CD4-positive, alpha-beta T cell treated with Interferon alpha-2 for 1 hour (primary cell): ENCODE measurements around the gene RPS6KC1.
A peak's percentile ranks its signal among the peaks of the same experiment; 100 is the strongest.
"Not testable (repeated sequence)": the region's sequence is repeated elsewhere in the genome, so short reads cannot be mapped to it uniquely, and the experiment has no call there.

Experiments
- DNase-seq, 2 donors: peaks; one replicate each; pipeline ENCODE4 v3.0.0-alpha.2; 2020 to 2022

The RPS6KC1 gene

DNA sequence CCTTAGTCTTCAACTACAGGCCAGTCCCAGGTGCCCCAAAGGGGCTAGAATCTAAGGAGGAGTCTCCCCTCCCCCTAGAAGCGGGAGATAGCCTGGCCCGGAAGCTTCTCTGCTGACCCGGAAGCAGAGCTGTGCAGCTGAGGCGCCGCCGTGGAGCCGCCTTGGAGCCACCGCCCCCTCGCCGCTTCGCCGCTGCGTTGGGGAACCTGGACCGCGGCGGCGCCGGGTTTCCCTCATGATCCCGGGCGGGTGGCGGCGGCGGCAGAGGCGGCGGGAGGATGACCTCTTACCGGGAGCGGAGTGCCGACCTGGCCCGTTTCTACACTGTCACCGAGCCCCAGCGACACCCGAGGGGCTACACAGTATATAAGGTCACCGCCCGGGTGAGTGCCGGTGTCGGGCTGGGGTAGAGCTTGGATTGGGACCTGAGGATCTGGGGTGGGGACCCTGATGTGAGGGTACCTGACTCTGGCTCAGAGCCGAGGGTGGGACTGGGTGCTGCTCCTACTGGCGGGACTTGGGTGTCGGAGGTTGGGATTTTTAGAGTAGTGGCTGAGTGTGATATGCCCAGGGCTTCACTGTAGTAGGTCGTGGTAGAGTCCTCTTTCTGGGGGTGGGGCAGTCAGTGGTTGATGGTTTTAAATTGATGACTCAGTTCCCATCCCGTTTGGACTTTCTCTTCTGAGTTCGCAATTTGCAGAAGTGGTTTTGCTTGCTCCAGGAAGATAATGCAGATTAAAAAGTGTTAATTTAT, at the start of gene RPS6KC1:
RPS6KC1 (plus strand) TSS at position 115 of the 754 bp plus-strand sequence; CDS start at position 279, 164 bp downstream.
- DNase-seq, result peak; percentile 75 to 83

- DNase-seq, result no peak
These were observed 47.8 kb upstream of the RPS6KC1 start for GRCh38 chr1:213003256-213003655.

- peak in 1 of 2 donors; percentile 12 for DNase-seq
These were observed 42.5 kb upstream of the RPS6KC1 start for GRCh38 chr1:213008564-213008963.

DNA sequence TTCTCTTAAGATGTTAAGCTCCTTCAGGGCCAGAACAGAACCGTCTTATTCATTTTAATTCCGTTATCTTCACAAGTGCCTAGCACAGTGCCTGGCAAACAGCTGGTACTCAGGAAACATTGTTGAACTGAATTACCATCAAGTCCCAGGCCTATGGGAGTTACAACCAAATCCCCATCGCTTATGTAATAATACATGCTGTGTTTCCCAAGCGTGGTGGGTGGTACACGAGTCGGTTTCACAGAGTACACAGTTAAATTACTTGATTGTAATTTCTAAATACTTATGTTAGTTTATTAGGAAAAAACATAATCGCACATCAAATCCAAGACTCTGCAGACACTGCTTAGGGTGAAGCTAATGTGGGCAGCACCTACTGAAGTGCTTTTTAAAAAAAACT, 36.4 kb upstream of the RPS6KC1 start:
- DNase-seq, result peak in 1 of 2 donors; percentile 5

DNA sequence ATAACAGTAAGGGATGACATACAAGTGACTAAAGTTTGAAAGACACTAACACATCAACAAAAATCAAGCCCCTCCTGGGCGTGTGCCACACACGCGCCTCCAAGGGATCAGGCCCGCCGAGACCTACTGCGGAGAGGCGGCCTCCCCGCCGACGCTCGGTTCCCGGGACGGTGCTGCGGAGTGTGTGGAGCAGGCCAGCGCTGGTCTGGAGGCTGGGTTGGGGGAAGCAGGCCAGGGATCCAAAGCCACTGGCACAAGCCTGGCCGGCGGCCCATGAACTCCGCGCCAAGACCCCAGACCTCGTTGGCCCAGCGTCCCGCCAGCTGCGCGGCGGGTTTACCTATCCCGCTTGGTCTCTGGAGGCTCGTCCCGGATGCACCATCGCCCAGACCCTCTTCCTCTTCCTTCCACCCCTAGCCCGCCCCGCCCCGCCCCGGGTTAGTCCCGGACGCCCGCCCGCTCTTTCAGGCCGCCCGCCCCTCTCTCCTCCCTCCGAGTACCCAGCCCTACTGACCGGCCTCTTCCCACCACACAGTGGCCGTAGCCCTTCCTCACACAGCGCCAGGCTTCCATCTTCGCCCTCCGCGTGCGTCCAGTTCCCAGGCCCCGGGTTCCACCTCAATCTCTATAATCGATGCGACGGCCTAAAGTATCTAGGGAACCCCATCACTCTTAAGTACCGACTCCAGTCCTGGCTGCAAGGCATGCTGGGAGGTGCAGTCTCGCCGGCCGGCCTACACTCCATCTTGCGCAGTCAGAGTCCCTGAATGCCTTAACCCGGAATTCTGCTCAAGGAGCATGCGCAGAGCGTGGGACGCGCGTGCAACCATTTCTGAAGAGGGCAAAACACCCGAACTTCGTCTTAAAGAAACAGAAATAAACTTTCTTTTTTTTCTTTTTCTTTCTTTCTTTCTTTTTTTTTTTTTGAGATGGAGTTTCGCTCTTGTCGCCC, 35.7 kb upstream of the RPS6KC1 start, which contains the start of gene ANGEL2:
ANGEL2 (minus strand) TSS at position 769 of the 952 bp plus-strand sequence; CDS start at position 573, 196 bp downstream.
- peak; percentile 96 to 97 for DNase-seq

GRCh38 chr1:213017447-213018273, 33.4 kb upstream of the RPS6KC1 start:
- no peak for DNase-seq

GRCh38 chr1:213019450-213019849, 31.6 kb upstream of the RPS6KC1 start:
- DNase-seq, result no peak

DNA sequence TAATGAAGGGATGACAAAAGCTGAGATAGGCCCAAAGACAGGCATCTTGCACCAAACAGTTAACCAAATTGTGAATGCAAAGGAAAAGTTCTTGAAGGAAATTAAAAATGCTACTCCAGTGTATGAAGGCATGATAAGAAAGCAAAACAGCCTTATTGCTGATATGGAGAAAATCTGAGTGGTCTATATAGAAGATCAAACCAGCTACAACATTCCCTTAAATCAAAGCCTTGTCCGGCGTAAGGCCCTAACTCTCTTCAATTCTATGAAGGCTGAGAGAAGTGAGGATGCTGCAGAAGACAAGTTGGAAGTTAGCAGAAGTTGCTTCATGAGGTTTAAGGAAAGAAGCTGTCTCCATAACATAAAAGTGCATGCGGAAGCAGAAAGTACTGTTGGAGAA, 31.0 kb upstream of the RPS6KC1 start:
- DNase-seq, result no peak

GRCh38 chr1:213027024-213027423, 24.0 kb upstream of the RPS6KC1 start:
- DNase-seq, result not testable (repeated sequence)

- DNase-seq, result no peak
These were observed 18.4 kb upstream of the RPS6KC1 start for GRCh38 chr1:213032651-213033050.

DNA sequence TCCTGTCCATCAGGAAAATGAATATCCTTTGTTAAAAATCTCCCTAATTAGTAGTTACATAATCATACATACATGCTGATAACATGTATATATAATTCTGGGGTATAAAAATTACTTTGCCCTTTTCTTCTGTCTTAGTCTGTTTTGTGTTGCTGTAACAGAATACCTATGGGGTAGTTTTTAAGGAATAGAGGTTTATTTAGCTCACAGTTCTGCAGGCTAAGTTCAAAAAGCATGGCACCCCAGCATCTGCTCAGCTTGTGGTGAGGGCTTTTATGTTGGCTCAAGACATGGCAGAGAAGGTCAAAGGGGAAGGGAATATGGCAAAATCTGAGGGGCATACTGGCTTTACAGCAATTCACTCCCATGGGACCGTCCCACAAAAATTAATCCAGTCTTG, 16.3 kb upstream of the RPS6KC1 start:
- no peak for DNase-seq

DNA sequence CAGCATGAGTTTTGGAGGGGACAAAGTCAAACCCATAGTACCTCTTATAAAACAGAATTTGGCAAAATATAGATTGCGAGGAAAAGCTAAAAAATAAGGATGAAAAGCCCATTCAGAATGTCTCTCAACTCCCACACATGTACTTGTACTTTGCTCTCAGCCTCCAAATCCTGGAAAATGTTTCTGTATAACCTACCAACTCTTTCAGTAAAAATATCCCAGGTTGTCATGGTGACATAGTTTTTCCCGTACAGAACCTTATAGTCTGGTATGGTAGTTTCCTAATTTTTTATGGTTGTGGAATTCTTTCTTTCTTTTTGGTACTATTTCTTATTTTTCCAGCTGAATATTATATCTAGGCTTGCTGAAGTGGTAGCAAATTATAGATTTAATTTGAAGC, 15.5 kb upstream of the RPS6KC1 start:
- DNase-seq, result no peak

- DNase-seq, result no peak
These were observed 9.6 kb upstream of the RPS6KC1 start for GRCh38 chr1:213041443-213041842.

DNA sequence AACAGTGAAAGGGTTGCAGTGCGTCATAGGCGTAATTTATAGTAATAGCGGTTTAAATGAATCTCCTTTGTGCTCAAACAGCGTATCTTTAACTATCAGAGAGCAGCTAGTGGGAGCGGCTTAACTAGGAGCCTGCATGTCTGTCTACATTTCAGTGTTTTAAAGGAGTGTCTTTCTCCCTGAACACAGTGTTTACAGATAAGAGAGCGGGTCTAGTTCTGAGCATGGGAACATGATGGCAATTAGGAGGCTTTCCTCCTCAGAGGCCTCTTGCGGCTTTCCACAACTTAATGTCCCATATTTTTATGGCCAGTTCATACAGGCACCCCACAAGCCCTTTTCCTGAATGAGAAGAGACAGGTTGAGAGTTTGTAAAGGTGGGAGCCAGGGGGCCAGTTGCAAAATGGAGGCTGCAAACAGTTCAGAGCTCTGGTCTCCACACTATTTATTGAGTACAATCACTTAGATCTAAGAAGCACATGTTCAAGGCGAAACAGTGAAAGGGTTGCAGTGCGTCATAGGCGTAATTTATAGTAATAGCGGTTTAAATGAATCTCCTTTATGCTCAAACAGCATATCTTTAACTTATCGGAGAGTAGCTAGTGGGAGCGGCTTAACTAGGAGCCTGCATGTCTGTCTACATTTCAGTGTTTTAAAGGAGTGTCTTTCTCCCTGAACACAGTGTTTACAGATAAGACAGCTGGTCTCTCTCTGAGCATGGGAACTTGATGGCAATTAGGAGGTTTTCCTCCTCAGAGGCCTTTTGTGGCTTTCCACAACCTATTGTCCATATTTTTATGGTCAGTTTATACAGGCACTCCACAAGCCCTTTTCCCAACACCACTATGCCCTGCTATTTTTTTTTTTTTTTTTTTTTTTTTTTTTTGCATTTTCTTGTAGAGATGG, 5.5 kb upstream of the RPS6KC1 start:
- not testable (repeated sequence) for DNase-seq

GRCh38 chr1:213049232-213049631, 1.8 kb upstream of the RPS6KC1 start:
- DNase-seq, result no peak

DNA sequence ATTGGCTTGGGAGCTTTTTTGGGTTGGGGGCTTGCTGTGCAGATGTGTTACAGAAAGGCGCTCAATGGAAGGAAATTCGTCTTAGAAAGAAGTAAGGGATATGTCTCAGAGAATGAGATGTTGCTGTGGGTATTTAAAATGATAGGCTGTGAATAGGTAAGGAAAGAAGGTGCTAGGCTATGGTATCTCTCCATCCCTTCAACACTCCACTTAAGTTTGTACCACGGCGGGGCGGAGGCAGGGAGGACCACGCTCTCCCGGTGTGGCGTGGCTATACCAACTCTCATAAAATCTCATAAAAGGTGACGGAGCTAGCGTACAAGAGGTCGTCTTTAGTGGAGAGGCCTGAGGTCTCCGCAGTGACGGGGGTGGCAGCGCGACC, 305 bp upstream of the RPS6KC1 start:
- no peak for DNase-seq

- DNase-seq, result no peak
These were observed 801 bp downstream of the RPS6KC1 start for GRCh38 chr1:213051881-213052202.

DNA sequence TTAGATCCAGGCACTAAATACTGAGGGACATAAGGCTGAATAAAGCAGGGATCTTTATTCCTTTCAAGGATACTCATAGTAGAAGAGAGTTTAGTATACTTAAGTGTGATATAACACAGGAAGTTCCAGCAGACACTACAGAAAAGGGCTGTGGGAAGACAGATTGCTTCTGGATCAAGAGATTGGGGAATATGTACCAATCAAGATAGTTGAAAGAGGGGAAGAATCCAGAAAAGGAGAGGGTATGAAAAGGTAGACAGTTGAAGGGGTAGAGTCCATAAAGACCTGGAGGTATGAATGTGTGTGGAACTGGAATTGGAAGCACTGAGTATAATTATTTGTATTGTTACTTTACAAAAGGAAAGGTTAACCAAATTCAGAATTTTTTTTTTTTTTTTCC, 2.4 kb downstream of the RPS6KC1 start:
- no peak for DNase-seq

DNA sequence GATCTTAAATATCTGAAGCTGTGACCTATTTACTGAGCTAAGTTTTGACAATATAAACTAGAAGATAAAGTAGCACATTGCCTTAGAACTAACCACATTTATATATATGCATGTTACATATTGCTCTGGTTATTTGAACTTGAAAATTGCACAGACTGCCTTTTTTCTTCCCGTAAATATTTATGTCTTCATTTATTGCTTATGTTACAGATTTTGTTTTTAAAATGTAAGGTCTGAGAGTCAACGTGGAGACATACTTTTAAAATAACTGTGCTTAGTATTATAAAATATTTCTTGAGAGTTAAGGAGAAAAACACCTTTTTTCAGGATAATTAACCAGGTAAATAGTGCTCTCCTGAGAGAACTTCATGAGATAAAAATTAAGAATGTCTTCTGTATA, 3.1 kb downstream of the RPS6KC1 start:
- DNase-seq, result no peak

GRCh38 chr1:213054733-213055591, 3.9 kb downstream of the RPS6KC1 start:
- DNase-seq, result no peak

DNA sequence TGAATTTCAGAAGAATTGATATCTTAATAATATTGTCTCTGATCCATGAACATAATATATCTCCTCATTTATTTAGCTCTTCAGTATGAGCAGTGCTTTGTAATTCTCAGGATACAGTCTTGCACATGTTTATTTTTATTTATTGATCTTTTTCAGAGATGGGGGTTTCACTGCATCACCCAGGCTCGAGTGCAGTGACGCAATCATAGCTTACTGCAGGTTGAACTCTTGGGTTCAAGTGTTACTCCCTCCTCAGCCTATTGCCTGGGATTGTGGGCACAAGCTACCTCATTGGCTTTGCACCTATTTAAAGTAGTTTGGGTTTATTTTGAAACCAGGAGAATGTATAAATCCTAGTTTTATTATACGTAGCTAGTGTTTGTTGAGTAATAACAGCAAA, 4.7 kb downstream of the RPS6KC1 start:
- DNase-seq, result no peak
